MM.1S (cell line): ENCODE results near the gene MFSD2B.

Experiments
- DNase-seq: peaks from one replicate; pipeline ENCODE4 v3.0.0-alpha.2; 2015
- H2AFZ ChIP-seq: fragments of 300-600 bp; sonication (generic); 2 replicates; pipeline ENCODE4 v1.6.0; 2016; ENCODE audit warnings: antibody characterized with exemption, low read length
- H3F3A ChIP-seq: fragments of 300-600 bp; sonication (generic); 2 replicates; pipeline ENCODE4 v1.6.1; 2016; ENCODE audit warnings: mild to moderate bottlenecking, antibody characterized with exemption, low read length, moderate library complexity, mixed read lengths; ENCODE audit not compliant: insufficient read depth
- H3K27ac ChIP-seq: fragments of 300-600 bp; sonication (generic); 2 replicates; pipeline ENCODE4 v1.5.1; 2016; ENCODE audit warnings: mild to moderate bottlenecking, low read length
- H3K27me3 ChIP-seq: fragments of 300-600 bp; sonication (generic); replicated peaks from 2 replicates; pipeline ENCODE4 v1.6.0; 2016; ENCODE audit warnings: low read length; ENCODE audit not compliant: insufficient read depth
- H3K36me3 ChIP-seq: fragments of 300-600 bp; sonication (generic); replicated peaks from 2 replicates; pipeline ENCODE4 v1.6.1; 2016; ENCODE audit warnings: mild to moderate bottlenecking, low read length, mixed read lengths; ENCODE audit not compliant: insufficient read depth
- H3K4me1 ChIP-seq: fragments of 300-600 bp; sonication (generic); 2 replicates; pipeline ENCODE4 v1.6.1; 2016; ENCODE audit warnings: low read length, mixed read lengths
- H3K4me2 ChIP-seq: fragments of 300-600 bp; sonication (generic); 2 replicates; pipeline ENCODE4 v1.6.0; 2016; ENCODE audit warnings: low read depth, low read length
- H3K4me3 ChIP-seq: fragments of 300-600 bp; sonication (generic); 2 replicates; pipeline ENCODE4 v1.5.1; 2016; ENCODE audit warnings: low read length, mixed read lengths
- H3K79me2 ChIP-seq: fragments of 300-600 bp; sonication (generic); 2 replicates; pipeline ENCODE4 v1.6.1; 2016; ENCODE audit warnings: mixed run types, low read length, mixed read lengths
- H3K9ac ChIP-seq: fragments of 300-600 bp; sonication (generic); 2 replicates; pipeline ENCODE4 v1.6.1; 2016; ENCODE audit warnings: low read length, mixed read lengths
- H3K9me2 ChIP-seq: fragments of 300-600 bp; sonication (generic); replicated peaks from 2 replicates; pipeline ENCODE4 v1.6.1; 2016; ENCODE audit warnings: mild to moderate bottlenecking, low read length, mixed read lengths; ENCODE audit not compliant: insufficient read depth
- H3K9me3 ChIP-seq: fragments of 300-600 bp; sonication (generic); replicated peaks from 2 replicates; pipeline ENCODE4 v1.6.1; 2016; ENCODE audit warnings: mild to moderate bottlenecking, low read length, mixed read lengths; ENCODE audit not compliant: insufficient read depth
- H4K20me1 ChIP-seq: fragments of 300-600 bp; sonication (generic); 2 replicates; pipeline ENCODE4 v1.6.1; 2016; ENCODE audit warnings: mild to moderate bottlenecking, low read length, moderate library complexity, mixed read lengths; ENCODE audit not compliant: insufficient read depth
- CTCF ChIP-seq: fragments of 300-600 bp; sonication (generic); IDR thresholded peaks from 2 replicates; pipeline ENCODE4 v1.5.1; 2016; ENCODE audit warnings: antibody characterized with exemption, low read length, mixed read lengths
- EZH2 ChIP-seq: fragments of 300-600 bp; sonication (generic); optimal IDR thresholded peaks from 2 replicates; pipeline ENCODE3; 2017; ENCODE audit warnings: low read depth, mild to moderate bottlenecking, antibody characterized with exemption, low read length, mixed read lengths
- EZH2phosphoT487 ChIP-seq: fragments of 300-600 bp; sonication (generic); IDR thresholded peaks from 2 replicates; pipeline ENCODE4 v1.6.1; 2018; ENCODE audit warnings: antibody characterized with exemption, low read length

The MFSD2B gene

DNA sequence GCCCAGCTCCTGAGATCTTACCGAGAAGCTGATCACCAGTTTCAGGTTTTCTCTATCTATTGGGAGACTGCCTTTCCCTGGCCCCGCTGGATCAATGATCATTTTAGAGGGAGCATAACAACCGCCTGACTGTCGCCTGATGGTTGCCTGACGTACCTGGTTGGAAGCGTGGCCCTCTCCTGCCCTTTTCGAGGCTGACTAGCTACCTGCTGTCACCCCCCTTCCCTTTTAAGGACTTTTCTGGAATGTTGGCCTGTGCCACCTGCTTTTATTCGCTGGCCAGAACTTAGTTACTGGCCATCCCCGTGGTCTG, 562 bp upstream of the MFSD2B start:
- Histone ChIP-seq H4K20me1 (no peaks in the 10 kb centered on the region), H3K79me2 (no peaks in the 10 kb centered on the region), H3F3A (no peaks in the 10 kb centered on the region), H3K27ac (no peak overlapping the region), H3K9ac (no peak overlapping the region), H3K4me1 (no peaks in the 10 kb centered on the region), H3K36me3 (no peaks in the 10 kb centered on the region), H3K9me3 (no peaks in the 10 kb centered on the region), H2AFZ (no peak overlapping the region), H3K4me2 (no peak overlapping the region), H3K9me2 (no peaks in the 10 kb centered on the region), H3K4me3 (no peak overlapping the region), H3K27me3 (no peaks in the 10 kb centered on the region)
- DNase-seq = no peak
- TF ChIP-seq CTCF (no peak), EZH2 (no peak), EZH2phosphoT487 (no peak)

DNA sequence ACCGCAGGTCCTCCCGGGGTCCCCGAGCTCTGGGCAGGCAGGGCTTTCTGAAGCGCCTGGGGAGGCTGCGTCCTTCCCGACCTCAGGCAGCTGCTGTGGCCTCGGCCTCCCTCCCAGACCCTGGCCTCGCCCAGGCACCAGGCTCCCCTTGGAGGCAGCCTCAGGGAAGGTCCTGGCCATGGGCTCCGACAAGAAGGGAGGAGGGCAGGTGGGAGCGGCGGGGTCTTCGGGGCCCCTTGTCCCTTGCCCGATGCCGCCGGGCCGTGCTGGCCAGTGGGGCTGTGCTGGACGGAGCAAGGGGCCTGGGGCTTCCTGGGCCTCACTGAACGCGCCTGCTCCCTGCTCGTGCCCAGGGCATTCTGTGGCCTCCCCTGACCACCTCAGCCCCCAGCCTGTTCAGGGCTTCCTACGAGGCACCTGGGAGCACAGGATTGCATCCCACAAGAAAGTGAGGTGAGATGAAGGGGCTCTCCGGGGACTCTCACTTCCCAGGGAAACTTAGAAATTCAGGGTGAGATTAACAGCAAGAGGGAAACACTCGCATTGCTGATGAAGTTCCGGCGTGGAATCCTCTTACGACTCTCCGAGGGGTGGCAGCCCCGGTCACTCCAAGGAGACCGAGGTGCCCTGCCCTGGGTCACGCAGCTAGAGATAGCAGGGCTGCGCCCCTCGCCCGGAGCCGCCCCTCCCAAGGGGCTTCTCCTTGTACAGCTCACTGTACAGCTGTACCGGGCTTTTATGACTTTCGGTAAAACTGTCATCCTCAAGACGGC, 778 bp downstream of the MFSD2B start:
- Histone ChIP-seq H3K27me3 (no peaks in the 10 kb centered on the region), H2AFZ (no peak overlapping the region), H3K36me3 (no peaks in the 10 kb centered on the region), H3K4me2 (no peak overlapping the region), H3F3A (no peaks in the 10 kb centered on the region), H3K27ac (no peak overlapping the region), H3K9me2 (no peaks in the 10 kb centered on the region), H3K79me2 (no peaks in the 10 kb centered on the region), H3K9me3 (no peaks in the 10 kb centered on the region), H4K20me1 (no peaks in the 10 kb centered on the region), H3K9ac (no peak overlapping the region), H3K4me1 (no peaks in the 10 kb centered on the region), H3K4me3 (no peak overlapping the region)
- no peak for DNase-seq
- no peak for TF ChIP-seq CTCF
- TF ChIP-seq EZH2 = no peak
- TF ChIP-seq EZH2phosphoT487 = no peak

DNA sequence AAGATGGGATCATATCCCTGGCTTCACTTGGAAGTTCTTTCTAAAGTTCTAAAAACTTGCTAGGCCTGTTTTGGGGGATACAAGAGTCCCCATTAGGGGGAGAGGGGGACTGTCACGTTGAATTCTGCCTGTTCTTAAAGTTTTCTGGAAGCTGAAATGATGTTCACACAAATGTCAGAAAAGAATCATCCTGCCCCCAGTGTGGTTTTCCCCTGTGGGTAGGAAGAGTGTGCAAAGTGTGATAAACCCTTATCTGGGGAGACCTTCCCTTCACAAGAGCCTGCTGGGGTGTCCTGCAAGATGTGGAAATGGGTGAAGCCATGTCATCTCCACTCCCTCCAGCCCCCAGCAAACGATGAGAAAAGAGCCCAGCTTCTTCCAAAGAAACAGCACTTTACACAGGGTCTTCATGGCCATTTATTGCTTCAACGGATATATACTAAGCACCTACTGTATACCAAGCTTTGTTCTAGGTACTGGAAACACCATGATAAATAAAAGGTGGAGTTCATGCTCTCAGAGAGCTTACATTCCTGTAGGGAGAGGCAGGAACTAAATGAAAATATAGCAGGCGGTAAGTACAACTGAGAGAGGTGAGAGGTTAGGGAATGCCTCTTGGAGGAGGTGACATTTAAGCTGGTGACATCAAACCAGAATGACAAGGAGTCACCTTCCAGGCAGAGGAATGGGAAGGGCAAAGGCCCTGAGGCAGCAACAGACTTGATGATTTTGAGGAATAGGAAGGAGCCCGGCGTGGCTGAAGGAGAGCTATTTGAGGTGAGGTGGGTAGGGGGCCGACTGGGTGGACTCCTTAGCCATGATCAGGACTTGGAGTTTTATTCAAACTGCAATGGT, 1.6 kb downstream of the MFSD2B start:
- Histone ChIP-seq H3K79me2 (no peaks in the 10 kb centered on the region), H3K4me1 (no peaks in the 10 kb centered on the region), H3K36me3 (no peaks in the 10 kb centered on the region), H3K27me3 (no peaks in the 10 kb centered on the region), H3K9ac (no peak overlapping the region), H3K4me2 (no peak overlapping the region), H3K9me3 (no peaks in the 10 kb centered on the region), H3K9me2 (no peaks in the 10 kb centered on the region), H3K4me3 (no peak overlapping the region), H4K20me1 (no peaks in the 10 kb centered on the region), H2AFZ (no peak overlapping the region), H3F3A (no peaks in the 10 kb centered on the region), H3K27ac (no peak overlapping the region)
- DNase-seq = no peak
- TF ChIP-seq EZH2 = no peak
- no peak for TF ChIP-seq CTCF
- no peak for TF ChIP-seq EZH2phosphoT487
